Gastrocnemius medialis (tissue), 4 donors: ENCODE results near the gene UBE4A. TPM values are rescaled to one million over a fixed set of nuclear protein-coding genes. Genes with fewer than 3 reads are reported as not detected.

ENCODE experiments used
- ATAC-seq, 2 donors: fragments of 150-250 bp; one replicate each; pipeline ENCODE4 v1.9.1; 2016
- DNase-seq, 2 donors: peaks; one replicate each; pipeline ENCODE4 v3.0.0-alpha.2; 2019
- H3K27ac ChIP-seq, 4 donors: fragments of 200-600 bp; sonication (generic); 1 replicate in 1 of 4; 2 replicates in 3 of 4; pipeline ENCODE4 v1.5.1; 2016 to 2018; ENCODE audit warnings: mild to moderate bottlenecking in 2 of 4, moderate library complexity in 1 of 4
- H3K27me3 ChIP-seq, 3 donors: fragments of 200-600 bp; sonication (generic) in 2 of 3; 1 replicate in 1 of 3; 2 replicates in 2 of 3; pipeline versions ENCODE4 v1.5.1 to v1.6.0; 2016 to 2019; ENCODE audit warnings: mild to moderate bottlenecking in 1 of 3, moderate library complexity in 1 of 3
- H3K36me3 ChIP-seq, 2 donors: fragments of 200-600 bp; sonication (generic) in 1 of 2; one replicate each; pipeline ENCODE4 v1.5.1; 2017 to 2018
- H3K4me1 ChIP-seq, 2 donors: fragments of 200-600 bp; sonication (generic) in 1 of 2; one replicate each; pipeline ENCODE4 v1.5.1; 2016 to 2017; ENCODE audit warnings: mild to moderate bottlenecking in 2 of 2
- H3K4me3 ChIP-seq, 4 donors: fragments of 200-600 bp; sonication (generic) in 3 of 4; 1 replicate in 1 of 4; 2 replicates in 3 of 4; pipeline ENCODE4 v1.5.1; 2016 to 2019; ENCODE audit warnings: mild to moderate bottlenecking in 2 of 4
- H3K9me3 ChIP-seq, 3 donors: fragments of 200-600 bp; sonication (generic) in 2 of 3; 1 replicate in 1 of 3; 2 replicates in 2 of 3; pipeline ENCODE4 v1.5.1; 2016 to 2019
- CTCF ChIP-seq, 5 experiments: fragments of 450-650 bp in 3 of 5; fragments of 200-600 bp in 2 of 5; sonication (generic) in 2 of 5; IDR thresholded peaks in 4 of 5; conservative IDR thresholded peaks in 1 of 5; 1 replicate in 4 of 5; 2 replicates in 1 of 5; pipeline ENCODE4 v1.5.1; 2016 to 2019; ENCODE audit warnings: antibody characterized with exemption in 5 of 5, mild to moderate bottlenecking in 3 of 5, moderate library complexity in 3 of 5
- POLR2A ChIP-seq, 2 donors: fragments of 450-650 bp; IDR thresholded peaks; one replicate each; pipeline ENCODE4 v1.6.1; 2017; ENCODE audit warnings: antibody characterized with exemption in 2 of 2, mild to moderate bottlenecking in 2 of 2, moderate library complexity in 2 of 2
- in situ Hi-C, 4 donors: fragments of 200-750 bp; cut with MboI; loops; one replicate each; pipeline versions ENCODE4 v1.15.0 to v1.8.0; 2017; ENCODE audit warnings: low sequenced_read_pairs in 4 of 4
- intact Hi-C: fragments of 100-400 bp; cut with DNase I; formaldehyde crosslinking; loops from one replicate; pipeline ENCODE4 v1.15.1; 2023; ENCODE audit warnings: low total_unique reads
- total RNA-seq, 4 donors: library from RNA; depleted of rRNA; stranded (reverse); fragments of >200 nt; gene quantifications; one replicate each; pipeline versions ENCODE4 v1.1.0 to v1.2.3, GENCODE V29; 2016

Gene UBE4A
- total RNA-seq, 4 donors from 2014 or later, result 36.6 to 73.9 (median 41.7) TPM

DNA sequence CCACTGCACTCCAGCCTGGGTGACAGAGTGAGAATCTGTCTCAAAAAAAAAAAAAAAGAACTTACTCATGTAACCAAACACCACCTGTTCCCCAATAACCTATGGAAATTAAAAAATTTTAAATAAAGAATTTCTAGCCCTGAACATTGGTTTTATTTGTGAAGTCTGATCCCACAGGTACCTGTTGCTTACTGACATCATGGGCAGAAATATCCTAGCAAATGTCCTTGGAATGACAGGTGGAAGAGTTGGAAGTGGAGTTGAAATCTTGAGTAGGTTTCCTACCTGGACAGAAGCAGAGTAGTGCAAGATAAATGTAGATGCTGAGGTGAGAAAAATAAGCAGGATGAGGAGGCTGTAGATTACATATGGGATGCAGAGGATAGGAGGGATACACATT lies 34.1 kb upstream of the UBE4A start:
- H3K4me3 ChIP-seq, result no peak overlapping the region
- TF ChIP-seq POLR2A (IDR thresholded peaks at IDR 0.05) (no peak), CTCF (IDR thresholded peaks at IDR 0.05 in 4 of 5, conservative IDR thresholded peaks at IDR 0.05 in 1 of 5) (no peak)
- no peaks in the 10 kb centered on the region for H3K9me3 ChIP-seq
- in situ Hi-C loops, result no loop called here
- no peak for DNase-seq
- intact Hi-C loops, result no loop called here
- ATAC-seq, result no peak
- no peaks in the 10 kb centered on the region for H3K4me1 ChIP-seq
- no peaks in the 10 kb centered on the region for H3K27me3 ChIP-seq
- no peak overlapping the region for H3K27ac ChIP-seq
- H3K36me3 ChIP-seq, result no peaks in the 10 kb centered on the region

- intact Hi-C loops, result no loop called here
- in situ Hi-C loops, result no loop called here
- ATAC-seq (no peak), DNase-seq (no peak)
- H3K4me3 ChIP-seq, result no peak overlapping the region
- no peaks in the 10 kb centered on the region for H3K4me1 ChIP-seq
- no peak overlapping the region for H3K27ac ChIP-seq
- H3K9me3 ChIP-seq, result no peaks in the 10 kb centered on the region
- TF ChIP-seq POLR2A (IDR thresholded peaks at IDR 0.05) (no peak), CTCF (IDR thresholded peaks at IDR 0.05 in 4 of 5, conservative IDR thresholded peaks at IDR 0.05 in 1 of 5) (no peak)
- no peaks in the 10 kb centered on the region for H3K36me3 ChIP-seq
- H3K27me3 ChIP-seq, result no peaks in the 10 kb centered on the region
Measured at GRCh38 chr11:118328745-118329144, 30.7 kb upstream of the UBE4A start.

DNA sequence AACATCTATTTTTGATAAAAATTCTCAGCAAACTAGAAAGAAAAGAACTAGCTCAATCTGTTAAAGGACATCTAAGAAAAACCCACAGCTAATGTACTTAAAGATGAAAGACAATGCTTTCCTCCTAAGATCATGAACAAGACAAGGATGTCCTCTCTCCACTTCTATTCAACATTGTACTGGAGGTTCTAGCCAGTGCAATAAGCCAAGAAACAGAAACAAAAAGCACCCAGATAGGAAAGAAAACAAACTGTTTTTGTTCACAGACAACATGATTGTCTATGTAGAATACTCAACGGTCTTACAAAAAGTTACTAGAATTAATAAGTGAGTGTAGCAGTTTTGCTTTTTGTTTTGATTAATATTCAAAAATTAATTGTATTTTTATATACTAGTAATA lies 24.7 kb upstream of the UBE4A start:
- Histone ChIP-seq H3K27me3 (no peaks in the 10 kb centered on the region), H3K27ac (no peak overlapping the region), H3K9me3 (no peaks in the 10 kb centered on the region), H3K4me3 (no peak overlapping the region), H3K4me1 (no peaks in the 10 kb centered on the region), H3K36me3 (no peaks in the 10 kb centered on the region)
- DNase-seq (no peak), ATAC-seq (no peak)
- TF ChIP-seq POLR2A (IDR thresholded peaks at IDR 0.05) (no peak), CTCF (IDR thresholded peaks at IDR 0.05 in 4 of 5, conservative IDR thresholded peaks at IDR 0.05 in 1 of 5) (no peak)
- in situ Hi-C loops, result no loop called here
- intact Hi-C loops, result no loop called here

DNA sequence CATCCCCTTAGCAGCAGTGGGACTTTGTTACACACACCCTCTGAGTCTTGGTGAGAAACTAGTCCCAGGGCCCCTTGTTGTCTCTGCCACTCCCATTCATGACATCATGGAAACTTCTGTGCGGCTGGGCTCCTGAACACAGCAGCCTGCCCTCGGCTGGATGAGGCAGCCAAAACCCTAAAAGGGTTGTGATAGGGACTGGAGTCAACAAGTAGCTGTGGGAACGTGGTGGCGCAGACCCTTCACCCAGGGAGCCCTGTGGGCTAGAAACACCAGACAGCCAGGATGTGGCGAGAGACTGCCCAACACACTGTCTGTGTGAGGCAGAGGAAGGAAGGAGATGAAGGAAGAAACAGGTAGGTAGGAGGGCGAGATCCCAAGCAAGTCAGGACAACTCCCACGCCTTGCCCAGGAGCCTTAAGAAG lies 20.8 kb upstream of the UBE4A start:
- Histone ChIP-seq H3K4me1 (no peaks in the 10 kb centered on the region), H3K4me3 (no peak overlapping the region), H3K27ac (no peak overlapping the region), H3K27me3 (no peaks in the 10 kb centered on the region), H3K36me3 (no peaks in the 10 kb centered on the region), H3K9me3 (no peaks in the 10 kb centered on the region)
- TF ChIP-seq CTCF (IDR thresholded peaks at IDR 0.05 in 4 of 5, conservative IDR thresholded peaks at IDR 0.05 in 1 of 5), result no peak
- TF ChIP-seq POLR2A (IDR thresholded peaks at IDR 0.05), result no peak
- intact Hi-C loops, result no loop called here
- ATAC-seq (no peak), DNase-seq (no peak)
- in situ Hi-C loops, result no loop called here

DNA sequence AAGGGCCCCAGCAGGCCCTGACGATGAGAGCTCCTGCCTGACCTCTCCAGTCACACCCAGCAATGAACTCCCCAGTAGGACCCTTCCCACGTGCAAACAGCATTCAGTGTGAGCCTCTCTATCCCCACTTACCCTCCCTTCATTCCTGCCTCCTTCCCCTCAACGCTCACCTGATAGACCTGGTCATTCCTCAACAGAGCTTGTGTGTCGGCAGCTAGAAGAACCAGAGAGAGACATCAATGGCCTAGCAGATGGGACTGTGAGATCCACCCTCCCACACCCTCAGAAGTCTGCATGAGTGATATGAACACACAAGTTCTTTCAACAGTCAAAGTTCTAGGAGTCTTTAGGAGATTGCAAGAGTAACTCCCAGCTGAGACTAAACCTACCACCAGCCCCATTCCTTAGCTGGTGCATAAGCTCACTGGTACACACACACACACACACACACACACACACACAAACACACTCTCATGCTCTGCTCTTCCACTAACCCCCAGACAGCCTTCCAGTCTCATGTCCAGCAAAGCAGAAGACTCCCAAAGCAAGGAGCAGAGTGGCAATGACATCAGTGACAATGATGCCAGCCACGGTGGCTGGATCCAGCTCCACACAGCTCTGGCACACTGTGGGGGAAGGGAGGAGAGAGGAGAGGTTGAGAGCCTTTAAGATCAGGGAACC lies 20.0 kb upstream of the UBE4A start:
- ATAC-seq (no peak), DNase-seq (no peak)
- intact Hi-C loops (no loop called here), in situ Hi-C loops (no loop called here)
- H3K4me3 ChIP-seq, result no peak overlapping the region
- no peaks in the 10 kb centered on the region for H3K4me1 ChIP-seq
- TF ChIP-seq CTCF (IDR thresholded peaks at IDR 0.05 in 4 of 5, conservative IDR thresholded peaks at IDR 0.05 in 1 of 5) (no peak), POLR2A (IDR thresholded peaks at IDR 0.05) (no peak)
- no peaks in the 10 kb centered on the region for H3K27me3 ChIP-seq
- H3K9me3 ChIP-seq, result no peaks in the 10 kb centered on the region
- no peaks in the 10 kb centered on the region for H3K36me3 ChIP-seq
- H3K27ac ChIP-seq, result no peak overlapping the region
